K562 (cell line): ENCODE measurements around the gene TOM1L2. TPM values are rescaled to one million over a fixed set of nuclear protein-coding genes. Genes with fewer than 3 reads are reported as not detected.

Source experiments
- AFF1 ChIP-seq, 2 experiments: fragments of 450-650 bp; IDR thresholded peaks; 2 replicates each; pipeline ENCODE4 v1.6.1; 2018; ENCODE audit warnings: mild to moderate bottlenecking in 2 of 2, low read depth in 1 of 2; ENCODE audit not compliant: partially characterized antibody in 2 of 2
- CHAMP1 ChIP-seq: fragments of 450-650 bp; IDR thresholded peaks from 2 replicates; pipeline ENCODE4 v1.6.1; 2016; ENCODE audit warnings: mild to moderate bottlenecking
- FOXO4 ChIP-seq: fragments of 450-650 bp; formaldehyde crosslinking; IDR thresholded peaks from 2 replicates; pipeline ENCODE4 v1.4.0; 2020; ENCODE audit warnings: mild to moderate bottlenecking, moderate library complexity
- HEY1 ChIP-seq: fragments of 250-450 bp; sonication (Bioruptor Pico); IDR thresholded peaks from 2 replicates; pipeline ENCODE4 v1.5.0; 2020; ENCODE audit warnings: mild to moderate bottlenecking, moderate library complexity, borderline replicate concordance
- NCOA4 ChIP-seq: fragments of 450-650 bp; IDR thresholded peaks from 2 replicates; pipeline ENCODE4 v1.6.1; 2018; ENCODE audit warnings: mild to moderate bottlenecking; ENCODE audit not compliant: partially characterized antibody
- SP1 ChIP-seq: sonication (generic); formaldehyde crosslinking; IDR thresholded peaks from 2 replicates; pipeline ENCODE4 v1.8.1; 2022; ENCODE audit warnings: mild to moderate bottlenecking, missing genetic modification reagents
- TFE3 ChIP-seq: fragments of 450-650 bp; formaldehyde crosslinking; IDR thresholded peaks from 2 replicates; pipeline ENCODE4 v1.4.0; 2020; ENCODE audit warnings: mild to moderate bottlenecking, mixed read lengths
- ZNF263 ChIP-seq: sonication (generic); formaldehyde crosslinking; IDR thresholded peaks from 2 replicates; pipeline ENCODE4 v1.8.0; 2022; ENCODE audit warnings: mild to moderate bottlenecking, missing genetic modification reagents, borderline replicate concordance
- ZNF395 ChIP-seq: fragments of 200-800 bp; sonication (Bioruptor generic); IDR thresholded peaks from 2 replicates; pipeline ENCODE4 v1.6.1; 2017; ENCODE audit warnings: missing genetic modification characterization, missing compliant biosample characterization
- ZNF740 ChIP-seq, 3 experiments: fragments of 200-800 bp in 1 of 3; sonication (Bioruptor generic) in 1 of 3; sonication (generic) in 1 of 3; formaldehyde crosslinking in 1 of 3; IDR thresholded peaks; 2 replicates each; pipeline versions ENCODE4 v1.6.1 to v1.8.0; 2016 to 2022; ENCODE audit warnings: mild to moderate bottlenecking in 2 of 3, missing compliant biosample characterization in 2 of 3, missing genetic modification characterization in 2 of 3, missing genetic modification reagents in 1 of 3
- polyA plus RNA-seq, 8 experiments: library from polyadenylated mRNA; depleted of rRNA in 4 of 8; stranded (reverse) in 5 of 8; unstranded in 3 of 8; fragments of >200 nt; fragmentation: Nextera tagmentation in 2 of 8; fragmentation: Illumina TruSeq in 1 of 8; extraction: Ambion mirVana in 2 of 8; extraction: Trizol in 1 of 8; gene quantifications; 2 replicates each; pipeline versions ENCODE4 v1.2.1 to v1.2.3, GENCODE V29; 2011 to 2014; ENCODE audit warnings: inconsistent platforms in 1 of 8, missing spikeins in 1 of 8
- total RNA-seq, 7 experiments: library from RNA; depleted of rRNA in 6 of 7; stranded (reverse); fragments of >200 nt in 6 of 7; fragmentation: Illumina TruSeq in 2 of 7; extraction: Trizol in 2 of 7; gene quantifications; 2 replicates each; pipeline versions ENCODE4 v1.2.1 to v1.2.3, GENCODE V29; 2011 to 2021; ENCODE audit warnings: low replicate concordance in 1 of 7

The TOM1L2 gene
- total and polyA plus RNA-seq, 9 of the 15 experiments (the other 6 are each of a cell fraction or from before 2014, with no cell fraction given) = 0.07 to 6.0 (median 2.5) TPM

- TF ChIP-seq CHAMP1 = no peak
- no peak for TF ChIP-seq FOXO4 (CRISPR knock-in tag)
- TF ChIP-seq ZNF395 (CRISPR knock-in tag) = 0 out of 2 replicates have a peak, but pooled peaks have one; percentile 40
- TF ChIP-seq TFE3 (CRISPR knock-in tag) = no peak
- no peak for TF ChIP-seq ZNF740 (CRISPR knock-in tag; IDR thresholded peaks at IDR 0.05)
- TF ChIP-seq ZNF740 (tag; IDR thresholded peaks at IDR 0.05) = peak in 1 of 2 experiments; percentile 28; a peak in 1 of 4 replicates
- TF ChIP-seq AFF1 (IDR thresholded peaks at IDR 0.05; ENCODE audit: low read depth in 1 of 2, partially characterized antibody in 2 of 2) = no peak
- no peak for TF ChIP-seq HEY1 (CRISPR knock-in tag)
- 0 out of 2 replicates have a peak, but pooled peaks have one; percentile 4 for TF ChIP-seq SP1
- no peak for TF ChIP-seq NCOA4
- TF ChIP-seq ZNF263 (CRISPR knock-in tag) = no peak
Observed at GRCh38 chr17:17824783-17825614, 147.2 kb downstream of the TOM1L2 start (continued).
